ENCODE results near the gene DLAT. TPM values are rescaled to one million over a fixed set of nuclear protein-coding genes. Genes with fewer than 3 reads are reported as not detected.
"Not testable (repeated sequence)": the region's sequence is repeated elsewhere in the genome, so short reads cannot be mapped to it uniquely, and the experiment has no call there.

The DLAT gene
- total and polyA plus RNA-seq, 2 experiments from 2014 or later: 70.6 to 94.7 TPM

GRCh38 chr11:112025707-112026106, 499 bp downstream of the DLAT start:
- TF ChIP-seq CTCF (IDR thresholded peaks at IDR 0.05; ENCODE audit: low read depth, low read length): no peak

GRCh38 chr11:112026784-112027410, 1.7 kb downstream of the DLAT start:
- H3K27ac ChIP-seq; H3K9me3 ChIP-seq (ENCODE audit: low read depth); H3K27me3 ChIP-seq; H3K4me3 ChIP-seq; DNase-seq (ENCODE audit: low read depth in 1 of 2, low spot score in 1 of 2): not testable (repeated sequence)
- Histone ChIP-seq H3K4me1 (ENCODE audit: low read depth) (peaks cover 24% of the 10 kb centered on the region), H3K36me3 (peaks cover 42% of the 10 kb centered on the region)

More at GRCh38 chr11:112025707-112026106, 499 bp downstream of the DLAT start:
- peak overlapping the region; percentile 59 for H3K4me3 ChIP-seq
- no peaks in the 10 kb centered on the region for H3K27me3 ChIP-seq
- peak in 1 of 2 donors; percentile 18 for DNase-seq (ENCODE audit: low read depth in 1 of 2, low spot score in 1 of 2)
- H3K27ac ChIP-seq: peak overlapping the region; percentile 90
- no peaks in the 10 kb centered on the region for H3K9me3 ChIP-seq (ENCODE audit: low read depth)
- peaks cover 26% of the 10 kb centered on the region for H3K4me1 ChIP-seq (ENCODE audit: low read depth)
- peaks cover 34% of the 10 kb centered on the region for H3K36me3 ChIP-seq

GRCh38 chr11:112029460-112029859, 4.3 kb downstream of the DLAT start:
- Histone ChIP-seq H3K27ac (peak overlapping the region; percentile 40), H3K4me3 (no peak overlapping the region), H3K36me3 (peaks cover 55% of the 10 kb centered on the region), H3K27me3 (no peaks in the 10 kb centered on the region), H3K4me1 (ENCODE audit: low read depth) (no peaks in the 10 kb centered on the region), H3K9me3 (ENCODE audit: low read depth) (no peaks in the 10 kb centered on the region)
- no peak for DNase-seq (ENCODE audit: low read depth in 1 of 2, low spot score in 1 of 2)
- no peak for TF ChIP-seq CTCF (IDR thresholded peaks at IDR 0.05; ENCODE audit: low read depth, low read length)

- Histone ChIP-seq H3K36me3 (peaks cover 70% of the 10 kb centered on the region), H3K9me3 (ENCODE audit: low read depth) (no peaks in the 10 kb centered on the region), H3K27me3 (no peaks in the 10 kb centered on the region), H3K4me1 (ENCODE audit: low read depth) (no peaks in the 10 kb centered on the region), H3K4me3 (no peak overlapping the region), H3K27ac (no peak overlapping the region)
- no peak for TF ChIP-seq CTCF (IDR thresholded peaks at IDR 0.05; ENCODE audit: low read depth, low read length)
- no peak for DNase-seq (ENCODE audit: low read depth in 1 of 2, low spot score in 1 of 2)
Measured at GRCh38 chr11:112033902-112034301, 8.7 kb downstream of the DLAT start.

- Histone ChIP-seq H3K27ac (peak overlapping the region; percentile 73), H3K36me3 (peaks cover 66% of the 10 kb centered on the region), H3K9me3 (ENCODE audit: low read depth) (no peaks in the 10 kb centered on the region), H3K4me1 (ENCODE audit: low read depth) (no peaks in the 10 kb centered on the region), H3K4me3 (no peak overlapping the region), H3K27me3 (no peaks in the 10 kb centered on the region)
- DNase-seq (ENCODE audit: low read depth in 1 of 2, low spot score in 1 of 2): no peak
- TF ChIP-seq CTCF (IDR thresholded peaks at IDR 0.05; ENCODE audit: low read depth, low read length): no peak
Measured at GRCh38 chr11:112037527-112037926, 12.3 kb downstream of the DLAT start.

GRCh38 chr11:112042161-112042960, 17.2 kb downstream of the DLAT start:
- no peaks in the 10 kb centered on the region for H3K9me3 ChIP-seq (ENCODE audit: low read depth)
- no peaks in the 10 kb centered on the region for H3K27me3 ChIP-seq
- H3K27ac ChIP-seq: peak overlapping the region; percentile 58
- H3K4me1 ChIP-seq (ENCODE audit: low read depth): no peaks in the 10 kb centered on the region
- TF ChIP-seq CTCF (IDR thresholded peaks at IDR 0.05; ENCODE audit: low read depth, low read length): no peak
- H3K36me3 ChIP-seq: peaks cover 81% of the 10 kb centered on the region
- H3K4me3 ChIP-seq: no peak overlapping the region
- peak in 1 of 2 donors; percentile 50 for DNase-seq (ENCODE audit: low read depth in 1 of 2, low spot score in 1 of 2)

Measured in cardiac muscle cell (in vitro differentiated cells and primary cell).